Measurements from ENCODE around the gene NRXN2. TPM values are rescaled to one million over a fixed set of nuclear protein-coding genes. Genes with fewer than 3 reads are reported as not detected.

NRXN2 gene
- polyA plus RNA-seq (2013), result 1.7 TPM

GRCh38 chr11:64723117-64723906 is at the start of gene NRXN2:
Gene NRXN2 (minus strand): TSS chr11:64723197. CDS start chr11:64713699, 9,498 bp downstream.
- peaks cover 0 to 27% (median 16%) of the 10 kb centered on the region in 4 experiments for H3K4me1 ChIP-seq (ENCODE audit: control extremely low read depth in 1 of 4, control insufficient read depth in 4 of 4, insufficient read depth in 4 of 4, low read length in 3 of 4)
- no peaks in the 10 kb centered on the region for H3K9me3 ChIP-seq (ENCODE audit: control extremely low read depth in 1 of 5, control insufficient read depth in 4 of 5, insufficient read depth in 2 of 5, low read depth in 1 of 5, low read length in 4 of 5)
- ChIA-PET POLR2A (no interaction called here), CTCF (interaction anchor here (0.6 to 2.9 kb wide), 5 partner anchors 10 to 381 kb away, joined by 3 to 11 read pairs (median 4); no protein-coding TSS in a partner anchor)
- H3K27ac ChIP-seq (ENCODE audit: insufficient read depth in 1 of 2, low read depth in 1 of 2, low read length in 2 of 2, poor library complexity in 1 of 2, severe bottlenecking in 2 of 2), result no peak within 1 kb of the TSS
- peak; percentile 72 to 80 (median 77) for DNase-seq
- 2% methylated on average over 50 of the region's 66 CpGs for WGBS (ENCODE audit: insufficient coverage)
- H3K27me3 ChIP-seq (replicated peaks in 2 of 5; ENCODE audit: control insufficient read depth in 4 of 5, insufficient read depth in 5 of 5, low read length in 4 of 5), result peaks cover 0 to 22% (median 5%) of the 10 kb centered on the region in 5 experiments
- H3K36me3 ChIP-seq (ENCODE audit: control insufficient read depth in 4 of 4, insufficient read depth in 4 of 4, low read length in 3 of 4), result peaks cover 0 to 17% (median 11%) of the 10 kb centered on the region in 4 experiments
- H3K4me3 ChIP-seq (ENCODE audit: control insufficient read depth in 1 of 7, extremely low read depth in 1 of 7, insufficient read depth in 4 of 7, low read depth in 2 of 7, low read length in 6 of 7), result peak within 1 kb of the TSS; percentile 37 to 74 (median 60)

GRCh38 chr11:64772303-64773018 is 49.5 kb upstream of the NRXN2 start:
- DNase-seq, result peak in 1 of 3 donors; percentile 52
- ChIA-PET CTCF (interaction anchor here (0.7 to 20.1 kb wide), 6 partner anchors 9 to 90 kb away, joined by 3 to 345 read pairs (median 6); partner anchors contain the start of gene RASGRP2), POLR2A (interaction anchor here (0.6 to 1.6 kb wide), 3 partner anchors 9 to 50 kb away, joined by 3 to 9 read pairs (median 5); partner anchors contain the start of gene RASGRP2)
- Histone ChIP-seq H3K27me3 (replicated peaks in 2 of 5; ENCODE audit: control insufficient read depth in 4 of 5, insufficient read depth in 5 of 5, low read length in 4 of 5) (no peaks in the 10 kb centered on the region), H3K4me1 (ENCODE audit: control extremely low read depth in 1 of 4, control insufficient read depth in 4 of 4, insufficient read depth in 4 of 4, low read length in 3 of 4) (peaks cover 28 to 61% (median 43%) of the 10 kb centered on the region in 4 experiments), H3K27ac (ENCODE audit: insufficient read depth in 1 of 2, low read depth in 1 of 2, low read length in 2 of 2, poor library complexity in 1 of 2, severe bottlenecking in 2 of 2) (peak overlapping the region in 1 of 2 experiments; percentile 55), H3K9me3 (ENCODE audit: control extremely low read depth in 1 of 5, control insufficient read depth in 4 of 5, insufficient read depth in 2 of 5, low read depth in 1 of 5, low read length in 4 of 5) (no peaks in the 10 kb centered on the region), H3K4me3 (ENCODE audit: control insufficient read depth in 1 of 7, extremely low read depth in 1 of 7, insufficient read depth in 4 of 7, low read depth in 2 of 7, low read length in 6 of 7) (no peak overlapping the region), H3K36me3 (ENCODE audit: control insufficient read depth in 4 of 4, insufficient read depth in 4 of 4, low read length in 3 of 4) (peaks cover 48 to 97% (median 82%) of the 10 kb centered on the region in 4 experiments)
- no CpG with 5 or more reads among the region's 3 CpGs for WGBS (ENCODE audit: insufficient coverage)

GRCh38 chr11:64771861-64772260 is 48.9 kb upstream of the NRXN2 start:
- Histone ChIP-seq H3K36me3 (ENCODE audit: control insufficient read depth in 4 of 4, insufficient read depth in 4 of 4, low read length in 3 of 4) (peaks cover 50 to 98% (median 85%) of the 10 kb centered on the region in 4 experiments), H3K27me3 (replicated peaks in 2 of 5; ENCODE audit: control insufficient read depth in 4 of 5, insufficient read depth in 5 of 5, low read length in 4 of 5) (no peaks in the 10 kb centered on the region), H3K9me3 (ENCODE audit: control extremely low read depth in 1 of 5, control insufficient read depth in 4 of 5, insufficient read depth in 2 of 5, low read depth in 1 of 5, low read length in 4 of 5) (no peaks in the 10 kb centered on the region), H3K27ac (ENCODE audit: insufficient read depth in 1 of 2, low read depth in 1 of 2, low read length in 2 of 2, poor library complexity in 1 of 2, severe bottlenecking in 2 of 2) (peak overlapping the region in 1 of 2 experiments; percentile 55), H3K4me1 (ENCODE audit: control extremely low read depth in 1 of 4, control insufficient read depth in 4 of 4, insufficient read depth in 4 of 4, low read length in 3 of 4) (peaks cover 29 to 61% (median 40%) of the 10 kb centered on the region in 4 experiments), H3K4me3 (ENCODE audit: control insufficient read depth in 1 of 7, extremely low read depth in 1 of 7, insufficient read depth in 4 of 7, low read depth in 2 of 7, low read length in 6 of 7) (no peak overlapping the region)
- no CpG with 5 or more reads among the region's 2 CpGs for WGBS (ENCODE audit: insufficient coverage)
- ChIA-PET POLR2A (interaction anchor here (1.0 to 1.6 kb wide), 2 partner anchors 8 to 28 kb away, joined by 3 to 9 read pairs; partner anchors contain the start of gene RASGRP2), CTCF (interaction anchor here (0.7 to 20.1 kb wide), 7 partner anchors 8 to 39 kb away, joined by 3 to 345 read pairs (median 4); partner anchors contain the start of gene RASGRP2)
- DNase-seq, result no peak

GRCh38 chr11:64770120-64770519 is 47.1 kb upstream of the NRXN2 start:
- Histone ChIP-seq H3K9me3 (ENCODE audit: control extremely low read depth in 1 of 5, control insufficient read depth in 4 of 5, insufficient read depth in 2 of 5, low read depth in 1 of 5, low read length in 4 of 5) (no peaks in the 10 kb centered on the region), H3K27me3 (replicated peaks in 2 of 5; ENCODE audit: control insufficient read depth in 4 of 5, insufficient read depth in 5 of 5, low read length in 4 of 5) (no peaks in the 10 kb centered on the region), H3K36me3 (ENCODE audit: control insufficient read depth in 4 of 4, insufficient read depth in 4 of 4, low read length in 3 of 4) (peaks cover 43 to 97% (median 82%) of the 10 kb centered on the region in 4 experiments), H3K4me3 (ENCODE audit: control insufficient read depth in 1 of 7, extremely low read depth in 1 of 7, insufficient read depth in 4 of 7, low read depth in 2 of 7, low read length in 6 of 7) (no peak overlapping the region), H3K4me1 (ENCODE audit: control extremely low read depth in 1 of 4, control insufficient read depth in 4 of 4, insufficient read depth in 4 of 4, low read length in 3 of 4) (peaks cover 20 to 56% (median 39%) of the 10 kb centered on the region in 4 experiments), H3K27ac (ENCODE audit: insufficient read depth in 1 of 2, low read depth in 1 of 2, low read length in 2 of 2, poor library complexity in 1 of 2, severe bottlenecking in 2 of 2) (peak overlapping the region in 1 of 2 experiments; percentile 4)
- CTCF ChIA-PET, result interaction anchor here (1.3 to 20.1 kb wide), 4 partner anchors 10 to 26 kb away, joined by 5 to 345 read pairs (median 6); partner anchors contain the start of genes PYGM and RASGRP2
- WGBS (ENCODE audit: insufficient coverage), result 99% methylated on average over 11 of the region's 12 CpGs
- DNase-seq, result no peak
- POLR2A ChIA-PET, result interaction anchor here (1.5 kb wide), 1 partner anchor 9 kb away, joined by 4 read pairs; no protein-coding TSS in a partner anchor

GRCh38 chr11:64769283-64769682 is 46.3 kb upstream of the NRXN2 start:
- H3K27ac ChIP-seq (ENCODE audit: insufficient read depth in 1 of 2, low read depth in 1 of 2, low read length in 2 of 2, poor library complexity in 1 of 2, severe bottlenecking in 2 of 2), result peak overlapping the region in 1 of 2 experiments; percentile 4
- no peaks in the 10 kb centered on the region for H3K27me3 ChIP-seq (replicated peaks in 2 of 5; ENCODE audit: control insufficient read depth in 4 of 5, insufficient read depth in 5 of 5, low read length in 4 of 5)
- no peak overlapping the region for H3K4me3 ChIP-seq (ENCODE audit: control insufficient read depth in 1 of 7, extremely low read depth in 1 of 7, insufficient read depth in 4 of 7, low read depth in 2 of 7, low read length in 6 of 7)
- DNase-seq, result no peak
- POLR2A ChIA-PET, result no interaction called here
- H3K4me1 ChIP-seq (ENCODE audit: control extremely low read depth in 1 of 4, control insufficient read depth in 4 of 4, insufficient read depth in 4 of 4, low read length in 3 of 4), result peaks cover 22 to 61% (median 46%) of the 10 kb centered on the region in 4 experiments
- H3K36me3 ChIP-seq (ENCODE audit: control insufficient read depth in 4 of 4, insufficient read depth in 4 of 4, low read length in 3 of 4), result peaks cover 38 to 97% (median 84%) of the 10 kb centered on the region in 4 experiments
- CTCF ChIA-PET, result interaction anchor here (1.3 to 20.1 kb wide), 2 partner anchors 9 to 25 kb away, joined by 6 to 345 read pairs; partner anchors contain the start of genes PYGM and RASGRP2
- 98% methylated on average over 4 of the region's 6 CpGs for WGBS (ENCODE audit: insufficient coverage)
- no peaks in the 10 kb centered on the region for H3K9me3 ChIP-seq (ENCODE audit: control extremely low read depth in 1 of 5, control insufficient read depth in 4 of 5, insufficient read depth in 2 of 5, low read depth in 1 of 5, low read length in 4 of 5)

- no peak overlapping the region for H3K27ac ChIP-seq (ENCODE audit: insufficient read depth in 1 of 2, low read depth in 1 of 2, low read length in 2 of 2, poor library complexity in 1 of 2, severe bottlenecking in 2 of 2)
- H3K4me3 ChIP-seq (ENCODE audit: control insufficient read depth in 1 of 7, extremely low read depth in 1 of 7, insufficient read depth in 4 of 7, low read depth in 2 of 7, low read length in 6 of 7), result no peak overlapping the region
- no peaks in the 10 kb centered on the region for H3K9me3 ChIP-seq (ENCODE audit: control extremely low read depth in 1 of 5, control insufficient read depth in 4 of 5, insufficient read depth in 2 of 5, low read depth in 1 of 5, low read length in 4 of 5)
- peaks cover 23 to 66% (median 51%) of the 10 kb centered on the region in 4 experiments for H3K4me1 ChIP-seq (ENCODE audit: control extremely low read depth in 1 of 4, control insufficient read depth in 4 of 4, insufficient read depth in 4 of 4, low read length in 3 of 4)
- CTCF ChIA-PET, result interaction anchor here (1.0 to 20.1 kb wide), 6 partner anchors 10 to 26 kb away, joined by 3 to 345 read pairs (median 6); partner anchors contain the start of genes RASGRP2 and SF1
- POLR2A ChIA-PET, result interaction anchor here (0.6 to 1.8 kb wide), 3 partner anchors 10 to 25 kb away, joined by 3 to 8 read pairs (median 5); partner anchors contain the start of gene SF1
- WGBS (ENCODE audit: insufficient coverage), result 100% methylated on average over 3 of the region's 6 CpGs
- peaks cover 37 to 96% (median 83%) of the 10 kb centered on the region in 4 experiments for H3K36me3 ChIP-seq (ENCODE audit: control insufficient read depth in 4 of 4, insufficient read depth in 4 of 4, low read length in 3 of 4)
- H3K27me3 ChIP-seq (replicated peaks in 2 of 5; ENCODE audit: control insufficient read depth in 4 of 5, insufficient read depth in 5 of 5, low read length in 4 of 5), result no peaks in the 10 kb centered on the region
- DNase-seq, result no peak
Measured at GRCh38 chr11:64768300-64768694, 45.3 kb upstream of the NRXN2 start.
